HG03108 (cell line): ENCODE data around the gene ZNF316.

Experiments
- ATAC-seq: cut with Tn5 transposase; IDR thresholded peaks from one replicate; pipeline ENCODE4 v1.9.1; 2021; ENCODE audit warnings: moderate library complexity; ENCODE audit not compliant: unreplicated experiment

ZNF316 gene

GRCh38 chr7:6636741-6637543, at the start of gene ZNF316:
TSS of gene ZNF316 (plus strand) at chr7:6637318. CDS start at chr7:6642410, 5,092 bp downstream.
- peak; percentile 60 for ATAC-seq

- ATAC-seq = no peak
Measured at GRCh38 chr7:6588566-6588965, 48.6 kb upstream of the ZNF316 start.

GRCh38 chr7:6589151-6589828, 47.8 kb upstream of the ZNF316 start:
- ATAC-seq = no peak

GRCh38 chr7:6589829-6590644, 47.1 kb upstream of the ZNF316 start, which contains the start of gene INTS15:
TSS of gene INTS15 (plus strand) at chr7:6590021. CDS start at chr7:6590284, 263 bp downstream.
- peak; percentile 80 for ATAC-seq

GRCh38 chr7:6590645-6591110, 46.4 kb upstream of the ZNF316 start:
- ATAC-seq = peak; percentile 7

- no peak for ATAC-seq
Measured at GRCh38 chr7:6600093-6600492, 37.0 kb upstream of the ZNF316 start.

GRCh38 chr7:6604458-6604857, 32.7 kb upstream of the ZNF316 start:
- no peak for ATAC-seq

- ATAC-seq = no peak
Measured at GRCh38 chr7:6606866-6607583, 30.1 kb upstream of the ZNF316 start.

- no peak for ATAC-seq
Measured at GRCh38 chr7:6607651-6608051, 29.5 kb upstream of the ZNF316 start.

- ATAC-seq = no peak
Measured at GRCh38 chr7:6608081-6608480, 29.0 kb upstream of the ZNF316 start.

GRCh38 chr7:6608794-6609193, 28.3 kb upstream of the ZNF316 start:
- ATAC-seq = no peak

- ATAC-seq = no peak
Measured at GRCh38 chr7:6612819-6613218, 24.3 kb upstream of the ZNF316 start.

- ATAC-seq = no peak
Measured at GRCh38 chr7:6613706-6614105, 23.4 kb upstream of the ZNF316 start.

- ATAC-seq = no peak
Measured at GRCh38 chr7:6614953-6615722, 22.0 kb upstream of the ZNF316 start, which contains the start of gene ZNF853. TSS of gene ZNF853 (plus strand) at chr7:6615610. CDS start at chr7:6616175, 565 bp downstream.

- ATAC-seq = no peak
Measured at GRCh38 chr7:6615723-6616555, 21.2 kb upstream of the ZNF316 start.

GRCh38 chr7:6616854-6617643, 20.1 kb upstream of the ZNF316 start:
- ATAC-seq = no peak

- no peak for ATAC-seq
Measured at GRCh38 chr7:6618621-6619020, 18.5 kb upstream of the ZNF316 start.

- ATAC-seq = no peak
Measured at GRCh38 chr7:6619961-6620360, 17.2 kb upstream of the ZNF316 start.
